Lower lobe of right lung (tissue), 2 donors: ENCODE data around the gene SNED1. TPM values are rescaled to one million over a fixed set of nuclear protein-coding genes. Genes with fewer than 3 reads are reported as not detected.

ENCODE experiments used
- ATAC-seq, 2 donors: fragments of 200-7000 bp; cut with Tn5 transposase; one replicate each; pipeline ENCODE4 v1.9.1; 2020 to 2022; ENCODE audit warnings: mild to moderate bottlenecking in 2 of 2, moderate library complexity in 2 of 2
- DNase-seq: peaks from one replicate; pipeline ENCODE4 v3.0.0-alpha.2; 2020
- H3K27ac ChIP-seq: fragments of 200-600 bp; one replicate; pipeline ENCODE4 v1.8.0; 2022
- H3K27me3 ChIP-seq: fragments of 200-600 bp; one replicate; pipeline ENCODE4 v1.8.0; 2022; ENCODE audit warnings: low read depth
- H3K36me3 ChIP-seq: fragments of 200-600 bp; one replicate; pipeline ENCODE4 v1.8.0; 2022; ENCODE audit warnings: mild to moderate bottlenecking
- H3K4me1 ChIP-seq: fragments of 200-600 bp; one replicate; pipeline ENCODE4 v1.8.0; 2022
- H3K4me3 ChIP-seq: fragments of 200-600 bp; one replicate; pipeline ENCODE4 v1.8.0; 2022; ENCODE audit warnings: mild to moderate bottlenecking
- H3K9me3 ChIP-seq: fragments of 200-600 bp; one replicate; pipeline ENCODE4 v1.8.0; 2022
- CTCF ChIP-seq: fragments of 200-600 bp; IDR thresholded peaks from one replicate; pipeline ENCODE4 v1.8.0; 2022; ENCODE audit warnings: antibody characterized with exemption, mild to moderate bottlenecking
- intact Hi-C: fragments of 100-400 bp; cut with DNase I; formaldehyde crosslinking; loops from one replicate; pipeline ENCODE4 v1.11.0; 2022
- long read RNA-seq: library from polyadenylated mRNA; unstranded; transcript quantifications from one replicate; pipeline ENCODE4 v2.0.0, GENCODE V29; 2021
- total RNA-seq: library from RNA; stranded (reverse); fragmentation: NEBNext Ultra II Directional; extraction: Animal tissue kit (Norgen Biotek cat#: 25700); gene quantifications from one replicate; pipeline ENCODE4 v1.2.1, GENCODE V29; 2021
- donor health status: DM: no; HTN: yes; CAD: no; lungs with severe emphysema.

SNED1 gene
- 36.2 TPM for total RNA-seq
- long read RNA-seq, full-length matches to known transcripts = 1 of 67 reads
- long read RNA-seq, partial matches to known transcripts = 33 of 67 reads
- long read RNA-seq, other reads (novel, unspliced or antisense) = 33 of 67 reads

DNA sequence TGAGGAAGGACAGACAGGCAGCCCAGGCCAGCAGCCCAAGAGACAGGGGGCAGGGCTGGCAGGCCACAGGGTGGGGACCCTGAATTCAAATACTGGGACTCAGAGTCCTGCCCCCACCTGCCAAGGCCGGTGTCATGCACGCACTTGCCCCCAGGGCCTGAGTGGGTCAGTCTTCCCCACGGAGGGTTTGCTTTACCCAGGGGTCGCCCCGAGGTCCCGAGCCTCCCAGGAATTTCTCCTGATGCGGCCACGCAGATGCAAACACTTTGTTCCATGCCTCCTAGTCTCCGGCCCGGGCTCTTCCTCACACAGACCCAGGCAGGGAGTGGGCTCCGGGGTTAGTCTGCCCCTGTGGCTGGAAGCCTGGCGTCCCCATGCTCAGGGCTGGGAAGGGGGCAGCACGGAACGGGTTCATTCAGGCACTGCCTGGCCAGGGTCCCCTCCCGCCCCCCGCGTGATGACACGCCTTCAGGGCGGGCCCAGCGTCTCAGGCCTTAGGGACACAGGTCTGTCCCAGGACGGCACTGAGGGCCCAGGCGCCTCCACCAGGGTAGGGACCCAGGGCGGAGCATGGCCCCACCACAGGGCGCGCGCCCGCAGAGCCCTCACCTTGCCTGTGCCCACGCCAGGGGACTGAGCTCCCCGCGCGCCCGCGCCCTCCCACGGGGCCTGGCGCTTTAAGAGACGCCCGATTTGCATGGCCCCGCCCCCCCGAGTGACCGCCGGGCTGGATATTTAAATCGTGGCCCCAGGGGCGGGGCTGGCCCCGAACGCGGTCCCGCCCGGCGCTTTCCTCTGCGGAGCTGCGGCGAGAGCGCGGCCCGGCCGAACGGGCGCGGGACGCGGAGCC lies at the start of gene SNED1:
SNED1 (plus strand) TSS at position 763 of the 850 bp plus-strand sequence. CDS start 220 bp downstream, outside the sequence.
- H3K36me3 ChIP-seq = peaks cover 6% of the 10 kb centered on the region
- H3K4me3 ChIP-seq = peak within 1 kb of the TSS; percentile 72
- ATAC-seq (peak; percentile 88 to 90), DNase-seq (peak; percentile 95)
- peak within 1 kb of the TSS; percentile 88 for H3K27ac ChIP-seq
- peaks cover 71% of the 10 kb centered on the region for H3K4me1 ChIP-seq
- intact Hi-C loops = no loop called here
- peaks cover 4% of the 10 kb centered on the region for H3K27me3 ChIP-seq
- no peak for TF ChIP-seq CTCF
- no peaks in the 10 kb centered on the region for H3K9me3 ChIP-seq

GRCh38 chr2:240948905-240949790 lies 49.3 kb upstream of the SNED1 start:
- Histone ChIP-seq H3K9me3 (no peaks in the 10 kb centered on the region), H3K4me1 (no peaks in the 10 kb centered on the region), H3K4me3 (no peak overlapping the region), H3K27me3 (no peaks in the 10 kb centered on the region), H3K36me3 (no peaks in the 10 kb centered on the region), H3K27ac (no peak overlapping the region)
- no peak for DNase-seq
- intact Hi-C loops = no loop called here
- ATAC-seq = no peak
- TF ChIP-seq CTCF = no peak

GRCh38 chr2:240949791-240950705 lies 48.4 kb upstream of the SNED1 start:
- DNase-seq (peak; percentile 39), ATAC-seq (no peak)
- Histone ChIP-seq H3K9me3 (no peaks in the 10 kb centered on the region), H3K36me3 (no peaks in the 10 kb centered on the region), H3K27me3 (no peaks in the 10 kb centered on the region), H3K4me1 (no peaks in the 10 kb centered on the region), H3K4me3 (no peak overlapping the region), H3K27ac (no peak overlapping the region)
- intact Hi-C loops = no loop called here
- TF ChIP-seq CTCF = no peak

DNA sequence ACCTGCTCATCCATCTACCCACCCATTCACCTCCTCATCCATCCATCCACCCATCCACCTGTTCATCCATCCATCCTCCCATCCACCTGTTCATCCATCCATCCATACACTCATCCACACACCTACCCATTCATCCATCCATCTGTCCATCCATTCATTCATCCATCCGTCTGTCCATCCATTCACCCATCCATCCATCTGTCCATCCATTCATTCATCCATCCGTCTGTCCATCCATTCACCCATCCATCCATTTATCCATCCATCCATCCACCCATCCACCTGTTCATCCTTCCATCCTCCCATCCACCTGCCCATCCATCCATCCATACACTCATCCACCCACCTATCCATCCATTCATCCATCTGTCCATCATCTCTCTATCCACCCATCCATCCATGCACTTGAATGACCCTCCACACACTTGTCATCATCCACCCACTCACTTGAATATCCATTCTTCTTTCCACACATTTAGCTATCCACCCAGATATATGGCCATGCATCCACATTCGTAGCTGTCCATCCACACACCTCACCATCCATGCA lies 47.3 kb upstream of the SNED1 start:
- no peak for ATAC-seq
- H3K27ac ChIP-seq = no peak overlapping the region
- no peak for TF ChIP-seq CTCF
- H3K4me3 ChIP-seq = no peak overlapping the region
- H3K36me3 ChIP-seq = no peaks in the 10 kb centered on the region
- H3K4me1 ChIP-seq = no peaks in the 10 kb centered on the region
- intact Hi-C loops = no loop called here
- H3K27me3 ChIP-seq = no peaks in the 10 kb centered on the region
- no peaks in the 10 kb centered on the region for H3K9me3 ChIP-seq
- DNase-seq = no peak
